Left lobe of liver (tissue), 2 donors: ENCODE measurements around the gene RELCH. TPM values are rescaled to one million over a fixed set of nuclear protein-coding genes. Genes with fewer than 3 reads are reported as not detected.
A peak's percentile ranks its signal among the peaks of the same experiment; 100 is the strongest.

Source experiments
- ATAC-seq: fragments of 200-7000 bp; cut with Tn5 transposase; one replicate; pipeline ENCODE4 v1.9.1; 2020; ENCODE audit warnings: mild to moderate bottlenecking, moderate library complexity
- DNase-seq: peaks from one replicate; pipeline ENCODE4 v3.0.0-alpha.2; 2020; ENCODE audit warnings: low spot score
- total RNA-seq: library from RNA; stranded (reverse); gene quantifications from one replicate; pipeline ENCODE4 v1.2.1, GENCODE V29; 2021
- donor health status: DM: no; HTN: no; CAD: no; lungs with moderate emphysema.
- donor health status: DM: no; HTN: yes; CAD: no.

The RELCH gene
- total RNA-seq, 1 donor from 2014 or later, result 11.1 TPM

DNA sequence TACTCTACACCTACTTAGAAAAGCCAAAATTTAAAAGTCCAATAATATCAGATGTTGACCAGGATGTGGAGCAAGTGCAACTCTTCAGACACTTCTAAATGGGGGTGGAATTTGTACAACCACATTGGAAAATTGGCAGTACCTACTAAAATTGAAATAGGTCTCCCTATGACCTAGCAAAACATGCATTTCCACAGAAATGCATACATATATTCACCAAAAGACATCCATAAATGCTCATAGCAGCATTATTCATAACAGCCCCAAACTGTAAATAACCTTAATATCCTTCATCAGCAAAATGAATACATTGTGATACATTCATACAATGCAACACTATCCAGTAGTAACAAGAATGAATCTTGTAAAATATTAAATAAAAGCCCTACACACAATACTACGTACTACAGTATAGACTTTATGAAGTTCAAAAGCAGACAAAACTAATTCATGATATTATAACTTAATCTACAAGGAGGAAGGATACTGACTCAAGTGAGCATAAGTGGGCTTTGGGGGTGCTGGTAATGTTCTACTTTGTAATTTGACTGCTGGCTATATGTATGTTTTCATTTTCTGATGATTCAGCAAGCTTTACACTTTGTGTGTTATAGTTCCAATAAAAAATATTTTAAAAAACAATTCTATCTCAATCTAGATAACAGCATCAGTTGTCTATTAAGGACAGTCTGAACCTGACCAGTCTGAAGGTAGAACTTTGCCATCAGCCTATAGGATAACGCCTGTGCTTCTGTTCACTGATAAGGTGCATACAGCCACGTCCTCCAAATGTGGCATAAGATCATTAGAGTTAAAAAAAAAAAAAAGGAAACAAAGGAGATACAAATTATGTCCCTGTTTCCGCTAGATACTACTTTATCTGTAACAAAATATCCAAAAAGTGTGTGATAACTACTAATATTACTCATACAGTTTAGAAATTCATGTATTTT is 131.4 kb downstream of the RELCH start:
- no peak for ATAC-seq
- no peak for DNase-seq

DNA sequence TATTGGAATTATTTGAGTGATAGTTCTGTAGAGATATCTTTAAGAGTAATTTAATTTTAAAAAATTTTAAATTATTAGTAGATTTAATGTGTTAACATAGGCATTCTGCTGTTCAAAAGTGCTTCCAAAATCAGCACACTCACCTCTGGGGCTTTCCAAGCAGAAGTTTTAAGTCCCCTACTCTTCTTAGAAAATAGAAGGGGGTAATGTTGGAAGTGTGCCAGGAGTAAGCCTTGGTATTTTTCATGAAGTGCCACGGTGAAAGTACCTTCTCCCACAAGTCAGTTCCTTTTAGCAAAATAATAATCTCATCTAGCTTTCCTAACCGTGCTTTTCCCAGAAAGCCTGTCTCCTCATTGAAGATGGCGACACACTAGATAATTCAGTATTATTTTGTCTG is 134.1 kb downstream of the RELCH start:
- no peak for ATAC-seq

DNA sequence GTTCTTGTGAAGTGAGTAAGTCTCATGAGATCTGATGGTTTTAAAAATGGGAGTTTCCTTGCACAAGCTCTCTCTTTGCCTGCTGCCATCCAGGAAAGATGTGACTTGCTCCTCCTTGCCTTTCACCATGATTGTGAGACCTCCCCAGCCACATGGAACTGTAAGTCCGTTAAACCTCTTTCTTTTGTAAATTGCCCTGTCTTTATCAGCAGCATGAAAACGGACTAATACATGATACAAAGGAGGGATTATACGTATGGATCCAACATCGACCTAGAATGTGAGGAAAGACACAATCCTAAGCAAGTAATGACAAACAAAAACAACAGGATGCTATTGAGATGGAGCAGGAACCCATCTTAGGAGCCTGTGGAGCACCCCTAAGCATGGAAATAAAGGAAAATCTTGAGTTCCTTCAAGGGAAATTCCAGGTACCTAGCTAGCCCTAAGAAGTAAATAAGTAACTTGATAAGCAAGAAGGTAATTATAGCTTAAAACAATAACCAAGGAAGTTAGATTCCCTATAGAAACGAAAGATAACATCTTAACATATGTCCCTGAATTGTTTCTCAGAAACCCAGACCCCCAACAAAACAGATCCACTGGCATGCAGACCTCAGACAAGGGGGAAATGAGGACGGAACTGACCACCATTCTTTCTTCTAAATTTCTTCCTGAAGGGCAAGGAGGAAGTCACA is 136.6 kb downstream of the RELCH start:
- ATAC-seq (no peak), DNase-seq (no peak)

More for the DNA sequence above, 134.1 kb downstream of the RELCH start:
- no peak for DNase-seq

DNA sequence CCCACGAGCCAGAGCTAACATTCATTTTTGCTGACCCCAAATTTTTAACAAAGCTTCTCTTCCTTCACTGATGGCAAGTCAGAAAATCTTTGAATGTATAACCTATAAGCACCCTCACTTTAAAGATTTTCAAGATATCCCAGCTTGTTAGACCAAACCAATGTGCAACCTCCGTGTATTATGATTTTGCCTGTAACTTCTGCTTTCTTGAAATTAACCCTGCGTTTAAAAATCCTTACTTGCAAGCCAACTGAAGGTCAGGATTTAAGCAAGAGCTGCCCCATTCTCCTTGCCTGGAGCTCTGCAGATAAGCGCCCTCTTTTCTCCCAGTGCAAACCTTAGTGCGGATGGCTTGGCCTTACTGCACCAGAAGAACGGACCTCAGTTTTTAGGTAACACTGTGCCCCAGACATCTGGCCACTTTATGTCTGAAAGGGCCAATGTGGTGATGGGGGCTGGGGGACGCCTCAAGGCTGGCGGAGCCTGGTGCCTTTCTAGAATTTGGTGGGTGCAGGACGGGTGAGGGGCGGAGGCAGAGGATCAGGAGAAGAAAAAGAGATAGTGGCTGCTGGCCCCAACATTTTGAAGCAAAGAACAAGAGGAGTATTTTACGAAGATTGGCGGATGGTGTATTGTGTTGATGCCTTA is 137.2 kb downstream of the RELCH start:
- ATAC-seq (peak; percentile 7), DNase-seq (no peak)

DNA sequence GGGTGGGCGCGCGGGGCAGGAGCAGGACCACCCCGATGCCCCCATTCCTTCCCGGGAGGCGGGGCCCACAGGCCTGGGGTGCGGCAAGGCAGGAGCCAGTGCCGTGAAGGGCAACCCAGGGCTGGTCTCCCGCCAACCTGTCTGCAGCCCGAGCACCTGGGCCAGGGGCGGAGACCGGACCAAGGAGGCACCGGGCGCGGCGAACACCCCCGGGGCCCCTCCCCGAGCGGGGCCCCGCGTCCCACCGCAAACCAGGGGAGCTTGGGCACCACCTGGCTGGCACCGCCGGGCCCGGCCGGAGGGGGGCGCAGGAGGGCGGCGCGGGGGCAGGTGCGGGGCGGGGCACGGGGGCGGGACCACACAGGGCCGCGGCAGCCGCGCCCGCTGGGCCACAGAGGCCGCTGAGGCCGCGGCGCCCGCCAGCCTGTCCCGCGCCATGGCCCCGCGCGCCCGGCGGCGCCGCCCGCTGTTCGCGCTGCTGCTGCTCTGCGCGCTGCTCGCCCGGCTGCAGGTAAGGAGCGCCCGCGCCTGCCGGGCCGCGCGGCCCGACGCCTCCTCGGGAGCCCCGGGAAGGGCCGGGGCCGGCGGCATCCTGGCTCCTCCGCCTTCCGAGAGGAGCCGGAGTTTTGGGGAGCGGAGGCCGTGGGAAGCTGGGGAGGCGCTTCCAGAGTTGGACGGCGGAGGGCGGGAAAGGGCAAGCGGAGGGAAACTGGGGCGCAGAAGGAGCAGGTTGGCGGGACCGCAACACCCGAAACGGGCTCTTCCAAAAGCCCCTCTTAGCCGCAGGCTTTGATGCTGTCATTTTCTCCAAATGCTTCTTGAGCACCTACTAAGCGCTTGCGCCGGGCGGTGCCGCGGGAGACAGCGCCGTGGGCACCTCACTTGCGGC is 138.1 kb downstream of the RELCH start, which contains the start of gene TNFRSF11A:
TSS of gene TNFRSF11A (plus strand) at position 394 of the 889 bp plus-strand sequence. CDS start at position 437, 43 bp downstream.
- DNase-seq, result peak; percentile 59
- peak; percentile 91 for ATAC-seq

DNA sequence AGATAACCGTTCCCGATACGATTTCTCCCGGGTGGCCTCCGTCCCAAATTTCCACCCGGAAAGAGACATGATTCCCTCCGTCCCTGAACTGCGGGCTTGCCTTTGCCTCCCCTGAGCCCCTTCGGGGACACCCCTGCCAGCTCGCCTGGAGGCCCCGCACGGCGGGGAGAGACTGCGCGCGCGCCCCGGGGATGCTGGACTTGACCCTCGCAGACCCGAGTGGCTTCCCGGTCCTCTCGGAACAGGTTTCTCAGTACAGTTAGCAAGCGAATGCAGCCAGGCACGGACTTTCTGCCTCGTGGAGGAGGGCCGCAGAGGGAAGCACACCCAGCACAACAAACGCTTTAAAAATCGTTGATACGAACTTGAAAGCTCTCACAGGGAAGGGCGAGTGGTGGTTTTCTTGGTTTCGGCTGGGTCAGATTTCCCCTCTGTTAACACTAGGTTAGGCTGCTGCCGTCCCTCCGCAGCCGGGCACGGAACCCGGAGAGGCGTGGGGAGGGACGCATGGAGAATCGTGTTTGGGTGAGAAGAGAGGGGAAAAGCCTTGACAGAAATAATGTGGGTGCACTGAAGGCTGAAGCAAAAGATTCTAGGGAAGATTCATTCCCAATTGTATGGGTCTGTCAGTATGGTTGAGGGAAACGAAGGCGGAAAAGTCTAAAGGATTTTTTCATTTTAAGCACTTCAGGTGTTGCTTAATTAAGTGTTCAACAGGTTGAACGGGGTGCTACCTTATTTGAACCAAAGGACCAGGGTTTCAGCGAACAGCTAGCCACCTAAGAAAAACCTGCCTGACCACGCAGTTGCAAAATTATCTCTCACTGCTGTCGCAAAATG is 139.0 kb downstream of the RELCH start:
- ATAC-seq, result peak; percentile 46
- no peak for DNase-seq

DNA sequence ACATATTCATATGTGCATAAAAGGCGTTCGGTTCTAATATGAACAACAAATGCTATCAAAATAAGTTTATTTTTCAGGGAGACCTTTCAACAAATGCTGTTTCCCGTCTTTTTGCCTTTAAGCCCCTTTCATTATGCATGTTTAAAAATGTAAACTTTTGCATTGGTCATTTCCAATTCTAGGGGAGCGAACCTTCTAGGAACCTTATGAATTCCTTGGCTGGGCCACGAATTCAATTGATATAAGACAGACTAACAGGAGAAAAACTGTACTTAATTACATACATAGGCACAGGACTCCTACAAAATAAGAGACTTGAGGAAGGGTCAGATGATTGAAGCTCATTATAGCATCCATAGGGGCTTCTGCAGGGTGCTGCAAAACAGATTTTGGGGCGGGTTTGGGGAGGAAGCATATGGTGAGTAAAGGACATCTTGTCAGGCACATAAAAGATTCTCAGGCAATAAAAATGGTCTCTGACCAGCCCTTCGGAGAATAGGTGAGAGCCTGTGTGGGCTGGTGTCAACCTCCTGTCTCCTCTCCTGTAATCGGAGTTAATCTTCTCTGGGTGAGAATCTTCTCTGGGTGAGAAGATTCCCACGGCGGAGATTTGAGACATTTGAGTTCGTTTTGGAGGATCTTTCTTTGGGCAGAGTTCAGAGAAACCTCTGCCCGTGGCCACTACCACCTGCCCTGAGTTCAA is 139.7 kb downstream of the RELCH start:
- DNase-seq (no peak), ATAC-seq (no peak)

DNA sequence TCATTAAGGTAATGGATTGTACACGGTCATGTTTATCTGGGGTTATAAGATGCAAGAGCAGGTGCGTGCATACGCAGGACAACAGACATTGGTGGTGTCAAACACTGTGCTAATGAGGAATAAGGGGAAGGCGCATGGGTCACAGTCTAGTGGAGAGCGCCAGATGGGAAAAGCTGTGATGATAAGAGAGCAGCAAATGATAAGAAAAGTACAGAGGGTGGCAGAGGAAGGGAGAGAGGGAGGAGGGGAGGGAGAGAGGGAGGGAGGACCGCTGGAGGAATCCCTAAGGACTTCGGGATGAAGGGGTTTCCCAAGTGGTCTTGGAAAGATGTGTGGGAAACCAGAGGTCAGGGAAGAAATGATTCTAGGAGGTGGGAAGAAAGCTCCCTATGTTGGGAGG is 140.9 kb downstream of the RELCH start:
- ATAC-seq, result no peak
- DNase-seq, result no peak

DNA sequence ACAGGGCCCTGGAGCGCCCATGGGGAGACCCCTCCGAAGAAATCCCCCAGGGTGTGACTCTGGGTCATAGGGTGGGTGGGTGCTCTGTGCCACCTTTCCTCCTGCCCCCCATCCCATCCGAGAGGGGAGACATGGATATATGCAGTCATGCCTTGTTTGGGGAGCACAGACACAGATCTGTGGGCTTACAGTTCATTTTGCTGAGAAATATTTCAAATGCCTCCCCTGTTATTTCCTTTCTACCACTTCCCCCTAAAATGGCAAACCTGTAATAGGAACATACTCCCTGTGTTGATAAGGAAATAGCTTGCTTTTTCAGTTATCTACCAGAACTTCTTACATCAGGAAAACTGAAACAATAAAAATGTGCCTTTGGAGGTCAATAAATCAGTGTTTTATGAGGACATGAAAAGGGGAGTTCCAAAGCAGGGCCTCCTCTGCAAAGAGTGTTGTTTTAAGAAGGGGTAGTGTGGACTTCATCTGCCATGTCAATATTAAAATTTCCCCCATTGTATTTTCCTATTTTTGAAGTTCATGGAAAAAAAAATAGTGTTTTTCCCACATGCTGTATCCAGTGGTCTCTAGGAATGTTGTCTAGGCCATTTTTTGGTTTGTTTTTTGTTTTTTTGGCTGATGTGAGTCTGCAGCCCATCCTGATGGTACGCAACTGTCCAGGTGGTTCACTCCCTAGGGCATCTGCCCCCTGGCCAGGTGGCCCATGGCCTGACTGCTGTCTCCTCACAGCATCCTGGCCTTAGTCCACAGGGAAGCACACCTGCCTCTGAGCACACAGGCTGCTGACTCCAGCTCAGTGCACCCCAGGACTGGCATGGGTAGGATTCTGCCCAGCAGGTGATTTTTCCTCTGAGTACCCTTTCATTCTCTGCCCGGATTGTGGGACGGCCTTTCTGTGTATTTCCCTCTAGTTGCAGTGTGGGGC is 141.8 kb downstream of the RELCH start:
- DNase-seq (no peak), ATAC-seq (no peak)

DNA sequence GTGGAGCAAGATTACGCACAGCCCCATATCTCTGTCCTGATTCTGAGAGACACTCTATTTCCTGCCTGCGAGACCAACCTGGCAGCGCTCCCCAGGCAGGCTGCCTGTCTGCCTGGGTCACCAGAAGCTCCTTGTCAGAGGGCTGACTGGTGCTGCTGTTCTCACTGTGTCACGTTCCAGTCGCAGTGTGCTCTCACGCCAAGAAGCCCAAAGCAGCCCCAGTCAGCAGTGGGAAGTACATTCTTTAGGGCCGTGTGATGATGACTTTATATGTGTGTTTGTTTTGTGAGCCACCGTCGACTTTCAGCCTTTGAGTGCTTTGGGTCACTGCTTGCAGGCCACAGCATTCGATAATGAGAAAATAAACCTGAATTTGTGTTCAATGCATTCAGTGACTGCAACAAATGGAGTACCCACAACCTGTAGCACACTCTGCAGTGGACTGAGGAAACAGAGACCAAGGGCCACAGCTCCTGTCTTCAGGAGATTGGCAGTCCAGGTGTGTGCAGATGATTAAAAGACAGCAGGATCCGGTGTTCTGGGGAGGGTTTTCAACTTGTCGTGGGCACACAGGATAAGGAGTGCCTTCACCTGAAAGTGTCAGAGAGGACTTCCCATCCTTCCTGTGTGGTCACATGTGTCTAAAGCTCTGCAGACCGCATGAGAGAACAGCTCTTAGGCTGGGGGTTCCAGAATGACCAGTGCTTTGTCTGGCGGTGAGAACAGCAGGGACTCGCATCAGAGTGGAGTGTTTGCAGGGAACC is 142.8 kb downstream of the RELCH start:
- DNase-seq (no peak), ATAC-seq (peak; percentile 25)

DNA sequence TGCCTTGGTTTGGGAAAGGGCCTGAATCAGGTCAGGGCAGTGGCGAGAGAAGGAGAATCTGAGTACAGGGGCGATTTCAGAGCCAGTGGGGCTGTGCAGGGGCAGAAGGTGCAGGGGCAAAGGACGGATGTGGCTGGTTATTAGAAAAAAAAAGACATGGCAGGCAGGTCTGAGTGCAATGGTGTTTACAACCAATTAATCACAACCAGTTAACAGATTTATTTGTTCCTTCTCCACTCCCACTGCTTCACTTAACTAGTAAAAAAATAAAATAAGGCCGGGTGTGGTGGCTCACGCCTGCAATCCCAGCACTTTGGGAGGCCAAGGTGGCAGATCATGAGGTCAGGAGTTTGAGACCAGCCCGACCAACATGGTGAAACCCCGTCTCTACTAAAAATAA is 143.6 kb downstream of the RELCH start:
- no peak for DNase-seq
- ATAC-seq, result no peak

DNA sequence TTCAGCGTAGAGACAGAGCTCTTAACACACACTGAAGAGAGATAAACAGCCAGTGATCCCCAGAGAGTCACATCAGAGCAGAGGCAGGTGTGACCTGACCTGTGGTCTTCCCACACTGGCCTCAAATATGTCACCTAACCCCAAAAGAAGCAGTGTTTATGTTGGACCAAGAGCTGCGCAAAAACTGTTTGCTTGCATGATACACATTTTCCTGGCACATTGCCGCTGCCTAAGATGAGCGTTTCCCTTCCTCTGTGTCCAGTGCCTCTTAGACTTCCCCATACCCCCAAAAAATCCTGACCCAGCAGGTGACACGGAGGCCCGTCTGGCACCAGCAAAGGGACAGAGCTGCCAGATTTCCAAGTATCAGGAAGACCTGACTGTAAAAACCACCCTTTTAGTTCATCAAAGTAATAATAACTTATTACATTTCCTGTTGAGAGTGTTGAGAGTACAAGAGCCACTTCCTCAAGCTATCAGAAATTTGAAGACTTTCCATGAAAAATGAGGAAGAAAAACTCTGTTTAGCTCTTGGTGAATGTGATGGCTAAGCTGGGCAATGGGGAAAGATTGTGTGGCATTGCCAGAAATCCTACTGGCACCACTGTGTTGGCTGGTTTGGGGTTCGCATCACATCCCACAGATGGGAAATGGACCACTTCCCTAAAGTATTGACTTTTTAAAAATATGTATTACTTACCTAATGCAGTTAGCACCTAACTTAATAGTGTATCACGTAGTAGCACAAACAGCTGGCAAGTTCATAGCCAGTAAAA is 144.7 kb downstream of the RELCH start:
- ATAC-seq, result no peak
- DNase-seq, result no peak

DNA sequence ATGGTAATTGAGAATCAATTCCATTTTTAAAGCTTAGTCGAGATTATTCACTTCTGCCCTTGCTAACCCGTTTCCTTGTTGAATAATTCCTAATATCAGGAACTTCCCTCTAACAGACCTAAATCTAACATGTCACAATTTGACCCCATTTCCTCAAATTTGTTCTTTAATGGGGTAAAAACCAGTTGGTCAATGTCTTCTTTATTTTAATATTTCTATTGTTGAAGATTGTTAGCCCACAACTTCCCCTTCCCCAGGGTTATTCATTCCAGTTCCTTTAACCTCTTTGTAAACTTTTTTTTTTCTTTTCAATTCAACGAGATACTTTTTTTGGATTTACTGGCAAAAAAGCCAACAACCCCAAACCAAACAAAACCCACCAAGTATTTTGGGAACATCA is 145.4 kb downstream of the RELCH start:
- DNase-seq (no peak), ATAC-seq (no peak)

DNA sequence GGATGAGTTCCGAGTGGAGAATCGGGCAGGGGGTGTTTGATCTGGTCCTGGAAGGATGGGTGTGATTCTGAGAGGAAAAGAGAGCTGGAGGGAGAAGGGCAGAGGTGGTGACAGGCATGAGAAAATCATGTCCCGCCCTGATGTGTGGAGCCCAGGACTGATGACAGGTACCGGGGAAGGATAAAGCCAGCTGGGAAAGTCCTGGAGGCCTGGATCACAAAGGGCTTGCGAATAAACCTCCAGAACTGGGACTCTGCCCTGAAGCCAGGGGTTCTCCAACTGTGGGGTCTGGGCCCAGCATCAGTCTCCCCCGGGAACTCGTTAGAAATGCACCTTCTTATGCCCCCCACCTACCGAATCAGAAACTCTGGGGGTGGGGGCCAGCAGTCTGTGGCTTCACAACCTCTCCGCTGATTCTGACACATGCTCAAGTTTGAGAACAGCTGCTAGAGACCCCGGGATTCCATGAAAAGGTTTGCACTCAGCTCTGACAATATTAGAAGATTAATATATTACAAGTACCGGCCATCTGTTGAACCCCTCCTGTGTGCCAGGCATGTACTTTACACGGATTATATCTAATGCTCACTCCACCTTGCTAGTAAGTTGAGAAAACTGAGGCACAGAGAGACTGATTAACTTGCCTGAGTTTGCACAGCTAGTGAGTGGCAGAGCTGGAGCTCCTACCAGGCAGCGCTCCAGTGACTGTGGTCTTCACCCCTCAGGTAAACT is 146.1 kb downstream of the RELCH start:
- ATAC-seq (no peak), DNase-seq (no peak)

DNA sequence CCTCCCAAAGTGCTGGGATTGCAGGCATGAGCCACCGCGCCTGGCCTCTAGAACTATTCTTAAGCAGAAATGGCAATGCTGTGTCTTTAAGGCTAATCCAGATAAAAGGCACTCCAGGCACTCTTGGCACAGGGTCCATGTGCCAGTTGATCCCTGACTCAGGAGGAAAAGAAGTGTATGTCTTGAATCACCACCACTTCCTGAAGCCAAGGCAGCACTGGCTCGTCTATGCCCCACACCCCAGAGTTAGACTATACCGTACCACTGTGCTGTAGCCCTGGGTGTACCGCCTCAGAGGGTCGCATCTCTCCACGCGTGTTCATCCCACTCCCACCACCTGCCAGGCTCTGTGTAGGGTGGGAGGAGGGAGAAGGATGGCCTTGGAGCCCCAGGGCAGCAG is 147.1 kb downstream of the RELCH start:
- ATAC-seq, result no peak
- no peak for DNase-seq

DNA sequence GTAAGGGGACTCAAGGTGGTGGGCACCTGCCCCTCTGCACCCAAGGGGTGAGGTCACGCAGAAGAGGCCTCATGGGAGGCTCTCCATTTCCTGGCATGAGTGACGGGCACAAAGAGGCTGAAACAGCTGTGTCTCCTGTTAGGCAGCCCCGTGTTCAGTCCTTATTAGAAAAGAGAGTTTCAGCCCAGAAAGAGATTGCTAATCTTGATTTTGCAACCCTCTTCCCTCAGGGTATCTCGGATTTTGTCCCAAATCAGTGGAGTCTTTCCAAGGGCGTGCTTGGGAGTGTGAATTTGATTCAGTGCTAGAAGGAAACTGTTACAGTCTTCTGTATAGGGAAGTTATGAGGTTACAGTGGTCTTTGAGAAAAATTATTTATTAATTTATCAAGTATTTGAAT is 148.4 kb downstream of the RELCH start:
- no peak for DNase-seq
- no peak for ATAC-seq
